Stomach smooth muscle (tissue), 2 donors: ENCODE measurements around the gene HSD17B8.

Experiments
- H3K27ac ChIP-seq: one replicate; pipeline ENCODE4 v1.7.0; 2013; ENCODE audit warnings: mild to moderate bottlenecking, low read length, inconsistent platforms
- H3K27me3 ChIP-seq, 2 donors: one replicate each; pipeline ENCODE4 v1.7.0; 2013; ENCODE audit warnings: low read length in 2 of 2; ENCODE audit not compliant: insufficient read depth in 2 of 2, control insufficient read depth in 1 of 2
- H3K36me3 ChIP-seq, 2 donors: one replicate each; pipeline ENCODE4 v1.7.0; 2013; ENCODE audit warnings: low read length in 2 of 2; ENCODE audit not compliant: control insufficient read depth in 2 of 2, insufficient read depth in 2 of 2
- H3K4me1 ChIP-seq: one replicate; pipeline ENCODE4 v1.7.0; 2013; ENCODE audit warnings: low read length; ENCODE audit not compliant: control insufficient read depth, insufficient read depth
- H3K4me3 ChIP-seq, 2 donors: one replicate each; pipeline ENCODE4 v1.7.0; 2013; ENCODE audit warnings: low read length in 2 of 2
- H3K9ac ChIP-seq, 2 donors: one replicate each; pipeline ENCODE4 v1.7.0; 2013; ENCODE audit warnings: low read length in 2 of 2, mild to moderate bottlenecking in 1 of 2
- H3K9me3 ChIP-seq, 2 donors: one replicate each; pipeline ENCODE4 v1.7.0; 2013; ENCODE audit warnings: low read length in 2 of 2; ENCODE audit not compliant: control insufficient read depth in 2 of 2
- donor health status: healthy.
- donor health status: Pancreatic carcinoma.

HSD17B8 gene

DNA sequence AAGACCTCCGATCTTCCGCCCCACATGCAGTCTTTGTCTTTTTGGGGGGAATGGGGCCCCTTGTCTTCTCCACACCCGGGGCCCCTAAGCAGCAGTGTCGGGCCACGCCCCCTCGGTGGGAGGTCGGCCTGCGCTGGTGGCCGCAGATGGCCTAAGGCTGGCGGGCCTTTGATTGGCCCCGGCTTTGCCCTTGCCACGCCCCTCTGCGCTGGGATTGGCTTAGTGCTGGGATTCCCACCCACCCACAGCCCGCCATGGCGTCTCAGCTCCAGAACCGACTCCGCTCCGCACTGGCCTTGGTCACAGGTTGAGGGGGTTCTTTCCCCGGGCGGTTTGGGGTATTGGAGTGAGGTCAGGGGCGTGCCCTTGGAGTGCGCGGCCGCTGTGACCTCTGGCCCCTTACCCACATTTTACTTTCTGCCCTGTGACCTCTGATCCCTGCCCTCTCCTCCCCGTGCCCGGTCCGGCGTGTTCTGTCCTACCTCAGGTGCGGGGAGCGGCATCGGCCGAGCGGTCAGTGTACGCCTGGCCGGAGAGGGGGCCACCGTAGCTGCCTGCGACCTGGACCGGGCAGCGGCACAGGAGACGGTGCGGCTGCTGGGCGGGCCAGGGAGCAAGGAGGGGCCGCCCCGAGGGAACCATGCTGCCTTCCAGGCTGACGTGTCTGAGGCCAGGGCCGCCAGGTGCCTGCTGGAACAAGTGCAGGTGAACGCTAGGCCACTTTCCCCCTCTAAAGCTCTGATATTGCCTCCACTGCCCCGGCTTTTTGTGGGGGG lies at the start of gene HSD17B8:
HSD17B8 (plus strand) TSS at position 241 of the 776 bp plus-strand sequence; CDS start at position 255, 14 bp downstream.
- Histone ChIP-seq H3K9me3 (no peaks in the 10 kb centered on the region), H3K9ac (peak within 1 kb of the TSS; percentile 73 to 76), H3K36me3 (peaks cover 19 to 23% of the 10 kb centered on the region in 2 donors), H3K27ac (peak within 1 kb of the TSS; percentile 24), H3K27me3 (no peaks in the 10 kb centered on the region), H3K4me1 (peaks cover 66% of the 10 kb centered on the region), H3K4me3 (peak within 1 kb of the TSS; percentile 87 to 93)

DNA sequence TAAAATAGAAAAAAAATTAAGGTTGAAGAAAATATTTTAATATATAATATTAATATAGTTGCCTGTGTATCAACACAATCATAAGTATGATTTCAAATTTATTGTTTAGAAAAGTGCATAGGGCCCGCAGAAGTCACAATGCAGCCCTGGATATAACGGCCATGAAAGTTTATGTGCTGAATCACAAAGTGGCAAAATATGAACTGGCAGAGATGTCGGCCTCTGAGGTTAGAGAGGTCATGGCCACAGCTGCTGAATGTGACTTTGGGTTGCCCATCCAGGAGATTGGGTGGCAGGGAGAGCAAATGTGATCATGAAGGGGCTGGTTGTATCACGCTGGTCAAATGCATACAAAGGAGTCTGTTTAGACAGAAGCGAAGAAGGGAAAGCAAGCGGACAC lies 47.9 kb upstream of the HSD17B8 start:
- no peak overlapping the region for H3K4me3 ChIP-seq
- H3K9ac ChIP-seq: no peak overlapping the region
- no peaks in the 10 kb centered on the region for H3K36me3 ChIP-seq
- no peaks in the 10 kb centered on the region for H3K27me3 ChIP-seq
- H3K27ac ChIP-seq: no peak overlapping the region
- no peaks in the 10 kb centered on the region for H3K9me3 ChIP-seq
- H3K4me1 ChIP-seq: peaks cover 5% of the 10 kb centered on the region

DNA sequence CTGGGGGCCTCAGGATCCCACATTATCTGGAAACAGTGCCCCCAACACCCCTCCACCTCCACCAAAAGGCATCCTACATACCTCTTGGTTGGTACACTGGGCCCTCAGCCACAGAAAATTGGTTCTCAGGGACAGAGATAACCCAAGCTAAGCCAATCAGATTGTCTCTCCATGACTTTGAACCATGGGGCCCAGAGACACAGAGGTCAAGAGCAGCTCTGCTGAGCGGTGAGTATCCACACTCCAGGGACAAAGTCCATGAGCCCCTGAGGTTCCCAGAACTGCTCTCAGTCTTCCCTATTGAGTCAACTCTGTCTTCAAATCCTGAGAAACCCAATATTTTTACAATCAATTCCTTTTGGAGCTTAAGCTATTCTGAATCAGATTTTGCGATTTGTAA lies 47.5 kb upstream of the HSD17B8 start:
- Histone ChIP-seq H3K4me3 (no peak overlapping the region), H3K27ac (no peak overlapping the region), H3K9ac (no peak overlapping the region), H3K27me3 (no peaks in the 10 kb centered on the region), H3K9me3 (no peaks in the 10 kb centered on the region), H3K4me1 (peaks cover 9% of the 10 kb centered on the region), H3K36me3 (no peaks in the 10 kb centered on the region)

DNA sequence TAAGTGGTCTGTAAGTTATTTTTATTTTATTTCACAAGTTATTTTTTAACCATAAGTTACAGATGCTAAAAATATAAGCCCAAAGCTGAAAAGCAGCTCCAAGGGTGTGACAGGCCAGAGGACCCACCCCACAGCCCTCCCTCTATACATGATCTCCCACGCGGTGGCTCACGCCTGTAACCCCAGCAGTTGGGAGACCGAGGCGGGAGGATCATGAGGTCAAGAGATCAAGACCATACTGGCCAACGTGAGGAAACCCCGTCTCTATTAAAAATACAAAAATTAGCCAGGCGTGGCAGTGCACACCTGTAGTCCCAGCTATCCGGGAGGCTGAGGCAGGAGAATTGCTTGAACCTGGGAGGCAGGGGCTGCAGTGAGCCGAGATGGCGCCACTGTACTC lies 44.4 kb upstream of the HSD17B8 start:
- Histone ChIP-seq H3K27ac (no peak overlapping the region), H3K27me3 (no peaks in the 10 kb centered on the region)

DNA sequence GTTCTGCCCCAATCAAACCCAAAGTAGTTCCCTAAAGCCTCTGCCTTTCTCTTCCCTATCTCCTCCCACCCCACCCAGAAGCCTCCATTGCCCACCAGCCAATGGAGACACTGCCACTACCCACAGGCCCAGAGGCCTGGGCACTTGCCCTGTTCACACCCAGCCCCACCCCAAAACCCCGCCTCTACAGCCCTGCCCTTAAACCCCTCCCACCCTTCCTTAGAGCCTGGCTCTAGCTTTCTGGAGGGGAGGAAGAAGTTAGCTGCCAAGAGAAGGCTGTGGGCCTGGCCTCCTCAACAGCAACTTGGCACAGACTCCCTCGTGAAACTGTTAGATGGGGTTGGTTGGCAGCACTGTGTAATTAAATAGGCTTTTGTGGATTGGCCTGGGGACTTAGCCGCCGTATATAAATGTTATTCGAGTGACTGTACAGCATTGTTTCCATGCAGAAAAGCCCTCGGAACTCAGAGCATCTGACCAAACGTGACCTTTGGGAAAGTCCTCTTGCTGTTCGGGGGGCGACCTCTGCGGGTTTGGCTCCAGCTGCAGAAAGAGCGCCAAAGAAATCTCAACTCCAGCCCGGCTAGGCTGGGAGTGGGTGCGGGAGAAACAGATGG lies 43.6 kb upstream of the HSD17B8 start:
- no peak overlapping the region for H3K9ac ChIP-seq
- H3K27me3 ChIP-seq: no peaks in the 10 kb centered on the region
- H3K4me3 ChIP-seq: peak overlapping the region in 1 of 2 donors; percentile 72

More for the DNA sequence above, 44.4 kb upstream of the HSD17B8 start:
- Histone ChIP-seq H3K9me3 (no peaks in the 10 kb centered on the region), H3K36me3 (no peaks in the 10 kb centered on the region), H3K4me1 (peaks cover 13% of the 10 kb centered on the region), H3K4me3 (no peak overlapping the region), H3K9ac (no peak overlapping the region)

DNA sequence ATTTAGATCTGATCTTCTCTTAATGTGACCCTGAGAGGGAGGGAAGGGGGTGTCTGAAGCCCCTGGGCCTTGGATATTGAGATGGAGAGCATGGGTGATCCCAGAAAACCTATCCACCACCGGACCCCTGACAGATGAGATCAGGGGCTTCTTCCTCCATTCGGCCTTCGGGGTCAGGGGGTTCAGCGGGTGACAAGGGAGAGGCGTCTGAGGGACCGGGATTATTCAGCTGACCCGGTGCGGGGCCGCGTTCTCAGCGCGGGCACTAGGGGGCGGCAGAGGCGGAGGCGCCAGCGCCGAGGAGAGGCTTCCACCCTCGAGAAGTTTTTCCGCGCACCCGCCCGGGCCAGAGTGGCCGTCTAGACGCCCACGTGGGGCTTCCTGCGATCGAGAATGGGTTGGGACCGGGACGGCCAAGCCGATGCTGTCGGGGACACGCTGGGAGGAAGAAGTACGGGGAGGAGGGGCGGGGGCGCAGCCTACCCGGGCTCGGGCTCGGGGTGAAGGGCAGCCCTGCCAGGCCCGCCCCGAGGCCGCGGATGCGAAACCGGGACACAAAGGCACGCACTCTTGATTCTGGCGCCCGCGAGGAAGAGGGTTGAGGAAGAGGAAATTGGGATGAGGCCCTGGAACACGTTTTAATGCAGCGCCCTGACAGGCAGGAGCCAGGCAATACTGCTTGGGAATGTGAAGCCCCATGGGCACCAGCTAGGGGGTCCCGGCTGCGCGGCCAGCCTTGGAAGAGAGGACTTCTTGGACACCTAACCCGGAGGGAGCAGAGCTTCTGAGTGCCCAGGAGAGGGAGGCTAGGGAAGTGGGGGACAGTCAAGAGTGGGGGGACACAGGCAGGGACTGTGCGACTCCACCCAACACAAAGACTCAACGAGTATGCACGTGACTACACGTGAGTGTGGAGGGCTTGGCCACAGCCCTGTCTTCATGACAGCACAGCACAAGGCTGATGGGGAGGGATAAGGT lies 42.8 kb upstream of the HSD17B8 start:
- H3K27ac ChIP-seq: peak overlapping the region; percentile 62
- H3K4me3 ChIP-seq: peak overlapping the region; percentile 63 to 72
- H3K27me3 ChIP-seq: no peaks in the 10 kb centered on the region
- H3K9ac ChIP-seq: peak overlapping the region; percentile 29 to 56
- peaks cover 13% of the 10 kb centered on the region for H3K4me1 ChIP-seq
- no peaks in the 10 kb centered on the region for H3K36me3 ChIP-seq
- no peaks in the 10 kb centered on the region for H3K9me3 ChIP-seq

More for the DNA sequence above, 43.6 kb upstream of the HSD17B8 start:
- H3K36me3 ChIP-seq: no peaks in the 10 kb centered on the region
- peak overlapping the region; percentile 62 for H3K27ac ChIP-seq
- peaks cover 13% of the 10 kb centered on the region for H3K4me1 ChIP-seq
- no peaks in the 10 kb centered on the region for H3K9me3 ChIP-seq

DNA sequence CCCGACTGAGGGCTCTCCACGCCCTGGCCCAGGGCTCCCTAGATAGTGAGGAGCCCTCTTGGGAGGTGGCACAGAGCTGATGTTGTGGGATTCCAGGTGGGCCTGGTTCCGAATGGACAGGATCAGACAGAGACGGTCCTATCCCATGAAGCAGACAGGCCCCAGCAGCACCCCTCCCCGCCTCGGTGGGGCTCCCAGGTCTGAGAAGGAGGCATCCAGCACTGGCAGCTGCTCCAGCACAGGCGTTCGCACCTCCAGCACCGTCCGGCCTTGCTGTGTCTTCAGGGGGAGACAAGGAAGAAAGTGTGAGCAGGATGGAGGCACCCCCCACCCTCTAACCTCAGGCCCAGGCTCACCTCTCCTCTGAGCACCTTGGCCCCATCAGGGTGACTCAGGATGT lies 40.9 kb upstream of the HSD17B8 start:
- H3K36me3 ChIP-seq: no peaks in the 10 kb centered on the region
- H3K4me3 ChIP-seq: no peak overlapping the region
- no peak overlapping the region for H3K27ac ChIP-seq
- H3K9me3 ChIP-seq: no peaks in the 10 kb centered on the region
- peaks cover 13% of the 10 kb centered on the region for H3K4me1 ChIP-seq
- H3K27me3 ChIP-seq: no peaks in the 10 kb centered on the region
- H3K9ac ChIP-seq: no peak overlapping the region

DNA sequence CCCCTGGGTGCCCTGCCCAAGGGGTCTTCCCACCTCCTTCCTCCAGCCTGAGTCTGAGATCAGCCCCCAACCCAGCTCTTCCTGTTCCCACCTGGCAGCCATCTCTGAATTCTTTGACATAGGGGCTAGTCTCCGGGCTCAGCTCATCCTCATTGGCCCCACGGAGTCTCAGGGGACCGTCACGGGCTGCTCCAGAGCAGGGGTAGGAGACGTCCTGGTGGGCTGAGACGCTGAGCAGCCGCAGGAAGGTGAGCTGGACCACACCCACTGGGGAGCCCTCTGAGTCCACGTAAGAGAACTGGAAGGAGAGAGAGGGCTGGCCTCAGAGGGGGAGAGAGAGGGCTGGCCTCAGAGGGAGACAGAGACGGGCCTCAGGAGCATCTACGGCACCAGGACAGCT lies 40.3 kb upstream of the HSD17B8 start:
- H3K4me1 ChIP-seq: peaks cover 13% of the 10 kb centered on the region
- H3K36me3 ChIP-seq: no peaks in the 10 kb centered on the region
- no peak overlapping the region for H3K27ac ChIP-seq
- H3K9me3 ChIP-seq: no peaks in the 10 kb centered on the region
- no peaks in the 10 kb centered on the region for H3K27me3 ChIP-seq
- H3K4me3 ChIP-seq: no peak overlapping the region
- H3K9ac ChIP-seq: no peak overlapping the region

DNA sequence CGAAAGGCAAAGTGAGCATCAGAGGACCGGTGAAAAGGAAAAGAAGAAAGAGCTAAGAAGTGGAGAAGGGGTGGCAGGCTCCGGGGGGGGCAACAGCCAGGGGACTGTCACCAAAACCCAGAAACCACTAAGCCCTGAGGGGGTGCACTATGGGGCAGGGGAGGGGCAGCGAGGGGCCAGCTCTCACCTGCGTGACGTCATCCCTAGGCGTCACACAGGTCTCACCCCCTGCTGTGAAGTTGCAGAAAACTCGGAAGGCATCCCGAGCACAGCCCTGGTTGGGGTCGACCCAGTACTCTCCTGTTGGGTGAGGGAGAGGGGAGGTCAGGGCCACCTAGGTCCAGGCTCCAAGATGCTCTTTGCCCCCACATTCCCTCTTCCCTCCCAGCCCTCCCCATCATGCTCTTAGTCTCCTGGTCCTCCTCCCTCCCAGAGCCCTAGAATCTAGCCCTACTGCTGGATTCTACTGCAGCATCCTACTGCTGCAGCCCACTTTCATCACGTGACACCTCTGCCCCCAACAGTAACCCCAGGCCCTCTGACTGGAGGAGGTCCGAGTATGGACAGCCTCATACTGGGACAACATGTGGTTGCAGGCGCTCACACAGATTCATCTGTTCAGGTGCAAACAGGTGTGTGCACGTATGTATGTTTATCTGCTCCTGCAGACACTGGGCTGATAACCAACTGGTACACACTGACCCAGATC lies 39.6 kb upstream of the HSD17B8 start:
- Histone ChIP-seq H3K9me3 (no peaks in the 10 kb centered on the region), H3K4me1 (peaks cover 13% of the 10 kb centered on the region), H3K9ac (no peak overlapping the region), H3K27ac (no peak overlapping the region), H3K36me3 (no peaks in the 10 kb centered on the region), H3K4me3 (no peak overlapping the region), H3K27me3 (no peaks in the 10 kb centered on the region)
